Measurements from ENCODE around the gene RNASE11.

DNA sequence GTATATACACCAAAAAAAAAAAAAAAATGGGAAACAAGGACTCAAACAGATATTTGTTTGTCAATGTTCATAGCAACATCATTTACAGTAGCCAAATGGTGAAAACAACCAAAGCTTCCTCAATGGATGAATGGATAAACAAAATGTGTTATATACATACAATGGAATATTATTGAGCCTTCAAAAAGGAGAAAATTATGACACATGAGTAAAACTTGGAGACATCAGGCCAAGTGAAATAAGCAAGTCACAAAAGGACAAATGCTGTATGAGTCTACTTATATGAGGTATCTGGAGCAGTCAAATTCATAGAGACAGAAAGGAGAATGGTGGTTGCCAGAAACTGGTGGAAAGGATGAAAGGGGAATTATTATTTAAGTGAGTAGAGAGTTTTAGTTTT, 34.8 kb downstream of the RNASE11 start:
- TF ChIP-seq YY1 (IDR thresholded peaks at IDR 0.05; ENCODE audit: low read depth) (no peak), EZH2phosphoT487 (IDR thresholded peaks at IDR 0.05; ENCODE audit: borderline replicate concordance, low read depth) (no peak), JUND (IDR thresholded peaks at IDR 0.05) (no peak), EP300 (IDR thresholded peaks at IDR 0.05; ENCODE audit: borderline replicate concordance in 1 of 2, low read depth in 1 of 2, low read length in 1 of 2) (no peak), RAD21 (IDR thresholded peaks at IDR 0.05; ENCODE audit: low read length) (no peak), MEF2A (IDR thresholded peaks at IDR 0.05; ENCODE audit: borderline replicate concordance, low read depth) (no peak), MXI1 (IDR thresholded peaks at IDR 0.05; ENCODE audit: low read depth, low read length) (no peak)
- TF ChIP-seq, protein P1, sequence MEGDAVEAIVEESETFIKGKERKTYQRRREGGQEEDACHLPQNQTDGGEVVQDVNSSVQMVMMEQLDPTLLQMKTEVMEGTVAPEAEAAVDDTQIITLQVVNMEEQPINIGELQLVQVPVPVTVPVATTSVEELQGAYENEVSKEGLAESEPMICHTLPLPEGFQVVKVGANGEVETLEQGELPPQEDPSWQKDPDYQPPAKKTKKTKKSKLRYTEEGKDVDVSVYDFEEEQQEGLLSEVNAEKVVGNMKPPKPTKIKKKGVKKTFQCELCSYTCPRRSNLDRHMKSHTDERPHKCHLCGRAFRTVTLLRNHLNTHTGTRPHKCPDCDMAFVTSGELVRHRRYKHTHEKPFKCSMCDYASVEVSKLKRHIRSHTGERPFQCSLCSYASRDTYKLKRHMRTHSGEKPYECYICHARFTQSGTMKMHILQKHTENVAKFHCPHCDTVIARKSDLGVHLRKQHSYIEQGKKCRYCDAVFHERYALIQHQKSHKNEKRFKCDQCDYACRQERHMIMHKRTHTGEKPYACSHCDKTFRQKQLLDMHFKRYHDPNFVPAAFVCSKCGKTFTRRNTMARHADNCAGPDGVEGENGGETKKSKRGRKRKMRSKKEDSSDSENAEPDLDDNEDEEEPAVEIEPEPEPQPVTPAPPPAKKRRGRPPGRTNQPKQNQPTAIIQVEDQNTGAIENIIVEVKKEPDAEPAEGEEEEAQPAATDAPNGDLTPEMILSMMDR (IDR thresholded peaks at IDR 0.05): no peak
- TF ChIP-seq, protein P2, sequence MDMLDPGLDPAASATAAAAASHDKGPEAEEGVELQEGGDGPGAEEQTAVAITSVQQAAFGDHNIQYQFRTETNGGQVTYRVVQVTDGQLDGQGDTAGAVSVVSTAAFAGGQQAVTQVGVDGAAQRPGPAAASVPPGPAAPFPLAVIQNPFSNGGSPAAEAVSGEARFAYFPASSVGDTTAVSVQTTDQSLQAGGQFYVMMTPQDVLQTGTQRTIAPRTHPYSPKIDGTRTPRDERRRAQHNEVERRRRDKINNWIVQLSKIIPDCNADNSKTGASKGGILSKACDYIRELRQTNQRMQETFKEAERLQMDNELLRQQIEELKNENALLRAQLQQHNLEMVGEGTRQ (IDR thresholded peaks at IDR 0.05; ENCODE audit: borderline replicate concordance, low read depth, low read length): no peak

All from SK-N-SH (cell line).